Activated CD8-positive, alpha-beta T cell treated with anti-CD3 and anti-CD28 coated beads for 36 hours (primary cell): Measurements from ENCODE around the gene KIAA1755. TPM values are rescaled to one million over a fixed set of nuclear protein-coding genes. Genes with fewer than 3 reads are reported as not detected.

Source experiments
- ATAC-seq: fragments of 200-7000 bp; cut with Tn5 transposase; one replicate; pipeline ENCODE4 v1.10.0; 2021; ENCODE audit warnings: mild to moderate bottlenecking, moderate library complexity
- CTCF ChIA-PET: fragments of 350-600 bp; sonication (Branson Sonifier 250); formaldehyde crosslinking; loops from one replicate; lab custom pipeline; 2021; ENCODE audit warnings: antibody characterized with exemption; lab: Charles Lee
- POLR2A ChIA-PET: fragments of 350-600 bp; sonication (Branson Sonifier 250); formaldehyde crosslinking; loops from one replicate; lab custom pipeline; 2021; ENCODE audit warnings: antibody characterized with exemption; lab: Charles Lee
- DNase-seq: peaks from one replicate; pipeline ENCODE4 v3.0.0-alpha.2; 2020
- H3K27ac Mint-ChIP-seq: one replicate; pipeline ENCODE4 v1.8.0; 2021; ENCODE audit warnings: mild to moderate bottlenecking, mixed read lengths
- H3K27me3 Mint-ChIP-seq: one replicate; pipeline ENCODE4 v1.8.0; 2021; ENCODE audit warnings: mixed read lengths
- H3K36me3 Mint-ChIP-seq: one replicate; pipeline ENCODE4 v1.8.0; 2021; ENCODE audit warnings: low read depth, mixed read lengths
- H3K4me1 Mint-ChIP-seq: one replicate; pipeline ENCODE4 v1.8.0; 2021; ENCODE audit warnings: low read depth, mixed read lengths
- H3K4me3 Mint-ChIP-seq: one replicate; pipeline ENCODE4 v1.8.0; 2021; ENCODE audit warnings: mild to moderate bottlenecking, moderate library complexity, mixed read lengths
- H3K9me3 Mint-ChIP-seq: one replicate; pipeline ENCODE4 v1.8.0; 2021; ENCODE audit warnings: mixed read lengths
- intact Hi-C: fragments of 100-400 bp; cut with micrococcal nuclease; formaldehyde crosslinking; loops from one replicate; pipeline ENCODE4 v1.10.0; 2022
- total RNA-seq, 2 experiments: library from RNA; stranded (reverse); gene quantifications; one replicate each; pipeline ENCODE4 v1.2.3, GENCODE V29; 2021
- TF ChIP-seq, protein P1 (sequence below): fragments of 200-600 bp; IDR thresholded peaks from one replicate; pipeline ENCODE4 v1.8.0; 2022; ENCODE audit warnings: antibody characterized with exemption, mild to moderate bottlenecking

KIAA1755 gene
- total RNA-seq, 2 experiments from 2014 or later: not detected

DNA sequence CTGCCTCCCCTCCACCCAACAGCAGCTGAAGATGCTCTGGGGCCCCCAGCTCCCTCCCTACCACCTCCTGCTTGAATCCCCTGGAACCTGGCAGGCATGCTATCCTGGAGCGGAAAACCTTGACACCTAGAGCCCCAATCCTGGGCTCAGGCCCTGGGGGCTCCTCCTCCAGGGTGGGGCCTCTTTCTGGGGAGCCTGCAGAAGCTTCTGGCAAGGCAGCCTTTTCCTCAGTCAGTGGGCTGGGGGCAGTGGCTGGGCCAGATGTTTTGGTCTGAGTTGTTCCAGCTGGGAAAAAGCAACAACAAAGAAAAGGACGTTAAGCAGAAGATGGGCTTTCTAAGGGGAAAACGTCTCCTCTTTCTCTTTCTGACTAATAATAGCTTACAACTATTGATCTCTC, 21.1 kb downstream of the KIAA1755 start:
- intact Hi-C loops: no loop called here
- no peak for DNase-seq
- TF ChIP-seq, protein P1, sequence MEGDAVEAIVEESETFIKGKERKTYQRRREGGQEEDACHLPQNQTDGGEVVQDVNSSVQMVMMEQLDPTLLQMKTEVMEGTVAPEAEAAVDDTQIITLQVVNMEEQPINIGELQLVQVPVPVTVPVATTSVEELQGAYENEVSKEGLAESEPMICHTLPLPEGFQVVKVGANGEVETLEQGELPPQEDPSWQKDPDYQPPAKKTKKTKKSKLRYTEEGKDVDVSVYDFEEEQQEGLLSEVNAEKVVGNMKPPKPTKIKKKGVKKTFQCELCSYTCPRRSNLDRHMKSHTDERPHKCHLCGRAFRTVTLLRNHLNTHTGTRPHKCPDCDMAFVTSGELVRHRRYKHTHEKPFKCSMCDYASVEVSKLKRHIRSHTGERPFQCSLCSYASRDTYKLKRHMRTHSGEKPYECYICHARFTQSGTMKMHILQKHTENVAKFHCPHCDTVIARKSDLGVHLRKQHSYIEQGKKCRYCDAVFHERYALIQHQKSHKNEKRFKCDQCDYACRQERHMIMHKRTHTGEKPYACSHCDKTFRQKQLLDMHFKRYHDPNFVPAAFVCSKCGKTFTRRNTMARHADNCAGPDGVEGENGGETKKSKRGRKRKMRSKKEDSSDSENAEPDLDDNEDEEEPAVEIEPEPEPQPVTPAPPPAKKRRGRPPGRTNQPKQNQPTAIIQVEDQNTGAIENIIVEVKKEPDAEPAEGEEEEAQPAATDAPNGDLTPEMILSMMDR: no peak
- H3K27ac Mint-ChIP-seq: no peak overlapping the region
- H3K9me3 Mint-ChIP-seq: peaks cover 23% of the 10 kb centered on the region
- CTCF ChIA-PET: no interaction called here
- POLR2A ChIA-PET: no interaction called here
- no peaks in the 10 kb centered on the region for H3K36me3 Mint-ChIP-seq
- H3K4me1 Mint-ChIP-seq: no peaks in the 10 kb centered on the region
- H3K4me3 Mint-ChIP-seq: no peak overlapping the region
- no peak for ATAC-seq
- H3K27me3 Mint-ChIP-seq: peaks cover 5% of the 10 kb centered on the region

GRCh38 chr20:38238829-38239228, 21.7 kb downstream of the KIAA1755 start:
- Mint-ChIP-seq H3K27me3 (peaks cover 5% of the 10 kb centered on the region), H3K4me3 (no peak overlapping the region), H3K36me3 (no peaks in the 10 kb centered on the region), H3K4me1 (no peaks in the 10 kb centered on the region), H3K9me3 (peaks cover 21% of the 10 kb centered on the region), H3K27ac (no peak overlapping the region)
- TF ChIP-seq, protein P1: no peak
- ChIA-PET POLR2A (no interaction called here), CTCF (no interaction called here)
- intact Hi-C loops: no loop called here
- DNase-seq: no peak
- no peak for ATAC-seq

- no peak overlapping the region for H3K4me3 Mint-ChIP-seq
- ATAC-seq (no peak), DNase-seq (no peak)
- H3K27me3 Mint-ChIP-seq: peaks cover 5% of the 10 kb centered on the region
- TF ChIP-seq, protein P1: no peak
- POLR2A ChIA-PET: no interaction called here
- no peak overlapping the region for H3K27ac Mint-ChIP-seq
- H3K4me1 Mint-ChIP-seq: no peaks in the 10 kb centered on the region
- H3K9me3 Mint-ChIP-seq: peaks cover 10% of the 10 kb centered on the region
- CTCF ChIA-PET: no interaction called here
- intact Hi-C loops: no loop called here
- no peaks in the 10 kb centered on the region for H3K36me3 Mint-ChIP-seq
Measured at GRCh38 chr20:38237381-38237780, 23.2 kb downstream of the KIAA1755 start.

GRCh38 chr20:38231531-38232121, 28.9 kb downstream of the KIAA1755 start:
- Mint-ChIP-seq H3K27ac (no peak overlapping the region), H3K36me3 (no peaks in the 10 kb centered on the region), H3K9me3 (no peaks in the 10 kb centered on the region), H3K4me1 (no peaks in the 10 kb centered on the region), H3K27me3 (peaks cover 4% of the 10 kb centered on the region), H3K4me3 (no peak overlapping the region)
- ChIA-PET POLR2A (no interaction called here), CTCF (interaction anchor here (0.6 to 2.4 kb wide), 2 partner anchors 10 to 216 kb away, joined by 3 to 17 read pairs; no protein-coding TSS in a partner anchor)
- no peak for DNase-seq
- intact Hi-C loops: no loop called here
- TF ChIP-seq, protein P1: no peak
- ATAC-seq: no peak

GRCh38 chr20:38230957-38231526, 29.5 kb downstream of the KIAA1755 start:
- ATAC-seq: no peak
- intact Hi-C loops: no loop called here
- Mint-ChIP-seq H3K36me3 (no peaks in the 10 kb centered on the region), H3K9me3 (no peaks in the 10 kb centered on the region), H3K27me3 (peaks cover 4% of the 10 kb centered on the region), H3K4me1 (no peaks in the 10 kb centered on the region), H3K27ac (no peak overlapping the region), H3K4me3 (no peak overlapping the region)
- CTCF ChIA-PET: interaction anchor here (2.4 kb wide), 1 partner anchor 10 kb away, joined by 17 read pairs; no protein-coding TSS in a partner anchor
- TF ChIP-seq, protein P1: no peak
- no peak for DNase-seq
- POLR2A ChIA-PET: no interaction called here
